Right cardiac atrium (tissue), 5 donors: ENCODE measurements around the gene ADAMTS6. TPM values are rescaled to one million over a fixed set of nuclear protein-coding genes. Genes with fewer than 3 reads are reported as not detected.

Source experiments
- ATAC-seq, 2 donors: fragments of 200-7000 bp; cut with Tn5 transposase; one replicate each; pipeline versions ENCODE4 v1.8.0 to v1.9.1; 2020; ENCODE audit warnings: moderate library complexity in 2 of 2, mild to moderate bottlenecking in 1 of 2
- DNase-seq, 3 donors: peaks; one replicate each; pipeline ENCODE4 v3.0.0-alpha.2; 2020
- H3K27ac ChIP-seq: one replicate; pipeline ENCODE4 v1.5.1; 2013; ENCODE audit warnings: mild to moderate bottlenecking, low read length, control low read depth, moderate library complexity
- H3K27me3 ChIP-seq: one replicate; pipeline ENCODE4 v1.6.1; 2013; ENCODE audit not compliant: control insufficient read depth, insufficient read depth
- H3K4me1 ChIP-seq: one replicate; pipeline ENCODE4 v1.6.1; 2013; ENCODE audit warnings: low read length; ENCODE audit not compliant: control insufficient read depth, insufficient read depth
- H3K4me3 ChIP-seq: one replicate; pipeline ENCODE4 v1.5.1; 2013; ENCODE audit warnings: low read length, control low read depth
- H3K9me3 ChIP-seq: one replicate; pipeline ENCODE4 v1.6.1; 2013; ENCODE audit warnings: low read length; ENCODE audit not compliant: control insufficient read depth
- WGBS: extraction: QIAGEN DNeasy Blood & Tissue Kit; methylation state at CpG from one replicate; pipeline ENCODE4 v1.1.7; 2013; 5-methylcytosine and 5-hydroxymethylcytosine counted together
- intact Hi-C, 4 donors: fragments of 100-400 bp; cut with DNase I; formaldehyde crosslinking; loops; one replicate each; pipeline versions ENCODE4 v1.11.0 to v1.14.0; 2022 to 2023
- polyA plus RNA-seq: library from polyadenylated mRNA; stranded (reverse); fragments of 200-250 nt; gene quantifications from one replicate; pipeline ENCODE4 v1.2.3, GENCODE V29; 2013
- total RNA-seq, 4 donors: library from RNA; stranded (reverse); fragmentation: NEBNext Ultra II Directional; extraction: Animal tissue kit (Norgen Biotek cat#: 25700); gene quantifications; one replicate each; pipeline ENCODE4 v1.2.1, GENCODE V29; 2021
- donor health status: healthy with polysubstance abuse.
- donor health status: DM: no; HTN: yes; CAD: no.
- donor health status: DM: no; HTN: no; CAD: no.
- donor health status: DM: no; HTN: yes; CAD: no; lungs with severe emphysema.
- donor health status: DM: yes; HTN: yes; CAD: no.

Gene ADAMTS6
- total and polyA plus RNA-seq, 5 donors, result 0.29 to 1.8 (median 1.1) TPM

DNA sequence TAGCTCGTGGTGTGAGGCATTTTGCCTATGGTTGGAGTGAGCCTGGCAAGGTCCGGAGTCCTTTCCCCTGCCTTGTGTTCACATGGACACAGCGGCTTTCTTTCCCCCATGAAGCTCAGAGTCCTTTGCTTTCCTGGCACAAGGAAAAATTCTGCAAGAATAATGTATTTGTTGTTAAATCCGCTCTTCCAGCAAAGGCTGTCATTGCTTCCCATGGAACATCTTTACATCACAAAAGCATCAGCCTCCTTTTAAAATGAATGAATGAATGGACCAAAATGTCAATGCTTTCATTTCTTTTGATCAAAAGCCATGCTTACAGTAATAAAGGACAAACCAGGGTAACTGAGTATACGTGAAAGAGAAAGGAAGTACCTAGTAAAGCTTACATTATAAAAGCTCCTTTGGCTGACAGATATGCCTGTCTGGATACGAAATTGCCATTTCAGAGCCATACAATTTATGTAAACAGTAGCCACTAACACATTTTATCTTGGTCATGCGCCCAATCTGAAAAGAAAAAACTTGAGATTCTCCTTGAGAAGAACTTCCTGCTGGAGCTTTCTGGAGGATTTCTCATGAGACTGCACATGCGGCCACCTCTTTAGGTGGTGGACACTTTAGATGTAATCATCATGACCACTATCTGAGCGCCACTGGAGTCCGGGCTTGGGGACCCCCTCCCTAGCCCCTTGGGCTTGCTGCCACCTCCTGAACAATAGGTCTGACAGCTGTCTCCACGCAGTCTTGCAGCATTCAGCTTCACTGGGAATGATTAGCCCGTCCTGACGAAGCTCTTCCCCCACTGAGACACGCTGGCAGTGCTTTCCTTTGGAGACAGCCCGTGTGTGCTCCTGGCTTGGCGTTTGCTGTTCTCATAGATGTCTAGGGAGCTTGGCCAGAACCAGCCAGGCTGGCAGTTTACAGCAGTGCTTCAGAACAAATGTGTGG is 355.9 kb downstream of the ADAMTS6 start:
- H3K27me3 ChIP-seq, result no peaks in the 10 kb centered on the region
- H3K4me3 ChIP-seq, result no peak overlapping the region
- intact Hi-C loops, result no loop called here
- H3K27ac ChIP-seq, result no peak overlapping the region
- 39% methylated on average over 16 of the region's 16 CpGs for WGBS
- peaks cover 1% of the 10 kb centered on the region for H3K4me1 ChIP-seq
- DNase-seq (peak in 2 of 3 donors; percentile 23 to 52), ATAC-seq (peak; percentile 50 to 54)
- H3K9me3 ChIP-seq, result no peaks in the 10 kb centered on the region

DNA sequence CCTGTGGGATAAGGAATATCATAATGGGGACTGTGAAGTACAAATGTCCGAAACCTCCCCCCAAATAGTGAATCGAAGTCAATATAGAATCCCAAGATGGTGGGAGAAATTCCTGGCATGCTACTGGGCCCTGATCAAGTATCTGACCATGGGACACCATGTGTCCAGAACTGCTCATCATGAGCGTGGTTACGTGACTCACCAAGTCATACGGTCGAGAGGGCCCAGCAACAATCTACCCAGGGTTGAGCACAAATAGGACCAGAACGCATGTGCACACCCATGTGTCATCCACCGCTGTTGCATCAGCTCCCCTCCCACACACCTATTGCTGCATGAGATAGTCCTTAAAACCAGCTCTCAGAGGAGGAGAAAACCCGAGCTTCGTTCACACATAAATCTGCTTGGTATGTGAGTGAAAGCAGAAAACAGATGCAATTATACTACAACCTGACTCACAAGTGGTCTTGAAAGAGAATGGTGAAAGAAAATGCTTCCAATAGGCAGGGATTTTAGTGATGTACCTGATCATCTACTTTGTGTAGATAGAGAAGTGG is 359.8 kb downstream of the ADAMTS6 start:
- Histone ChIP-seq H3K9me3 (no peaks in the 10 kb centered on the region), H3K4me3 (no peak overlapping the region), H3K27ac (no peak overlapping the region), H3K4me1 (peaks cover 1% of the 10 kb centered on the region), H3K27me3 (no peaks in the 10 kb centered on the region)
- WGBS, result 95% methylated on average over 10 of the region's 10 CpGs
- DNase-seq (no peak), ATAC-seq (no peak)
- intact Hi-C loops, result no loop called here

DNA sequence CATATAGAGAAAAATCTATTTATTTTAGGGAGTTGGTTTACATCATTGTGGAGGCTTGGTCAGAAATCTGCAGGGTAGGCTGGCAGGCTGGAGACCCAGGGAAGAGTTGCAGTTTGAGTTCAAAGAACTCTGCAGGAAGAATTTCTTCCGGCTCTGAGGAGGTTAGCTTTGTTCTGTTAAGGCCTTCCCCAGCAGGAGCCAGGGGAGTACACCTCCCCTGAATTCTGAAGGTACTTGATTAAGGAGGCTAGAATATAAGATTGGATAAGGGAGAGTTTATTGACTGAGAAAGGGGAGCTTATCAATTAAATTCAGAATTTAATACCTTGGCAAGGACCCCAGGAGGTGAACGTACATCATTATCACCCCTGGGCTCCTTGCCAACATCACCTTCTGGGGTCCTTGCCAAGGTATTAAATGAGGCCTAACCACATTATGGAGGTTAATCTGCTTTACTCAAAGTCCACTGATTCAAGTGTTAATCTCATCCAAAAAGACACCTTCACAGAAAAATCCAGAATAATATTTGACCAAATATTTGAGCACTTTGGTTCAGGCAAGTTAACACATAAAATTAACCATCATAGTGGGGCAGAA is 361.3 kb downstream of the ADAMTS6 start:
- no peaks in the 10 kb centered on the region for H3K9me3 ChIP-seq
- WGBS, result 46% methylated on average over 2 of the region's 2 CpGs
- H3K4me1 ChIP-seq, result no peaks in the 10 kb centered on the region
- DNase-seq (no peak), ATAC-seq (no peak)
- no peaks in the 10 kb centered on the region for H3K27me3 ChIP-seq
- no peak overlapping the region for H3K4me3 ChIP-seq
- H3K27ac ChIP-seq, result no peak overlapping the region
- intact Hi-C loops, result no loop called here

DNA sequence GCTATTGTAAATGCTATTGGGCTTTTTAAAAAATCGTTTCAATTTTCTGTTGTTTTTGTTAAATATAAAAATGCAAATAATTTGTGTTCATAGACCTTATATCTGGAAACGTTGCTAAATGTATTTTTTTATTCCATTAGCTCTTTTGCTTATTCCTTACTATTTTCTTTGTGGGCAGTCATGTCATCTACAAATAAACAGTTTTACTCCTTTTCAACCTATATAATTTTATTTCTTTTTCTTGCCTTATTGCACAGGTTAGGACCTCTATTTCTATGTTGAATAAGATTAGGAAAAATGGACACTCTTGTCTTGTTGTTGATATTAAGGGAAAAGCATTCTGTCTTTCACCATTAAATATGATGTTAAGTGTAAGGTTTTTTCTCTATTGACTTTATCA is 364.2 kb downstream of the ADAMTS6 start:
- intact Hi-C loops, result no loop called here
- Histone ChIP-seq H3K4me1 (no peaks in the 10 kb centered on the region), H3K4me3 (no peak overlapping the region), H3K9me3 (no peaks in the 10 kb centered on the region), H3K27me3 (no peaks in the 10 kb centered on the region), H3K27ac (no peak overlapping the region)
- DNase-seq (no peak), ATAC-seq (no peak)
- WGBS, result 78% methylated on average over 2 of the region's 2 CpGs

DNA sequence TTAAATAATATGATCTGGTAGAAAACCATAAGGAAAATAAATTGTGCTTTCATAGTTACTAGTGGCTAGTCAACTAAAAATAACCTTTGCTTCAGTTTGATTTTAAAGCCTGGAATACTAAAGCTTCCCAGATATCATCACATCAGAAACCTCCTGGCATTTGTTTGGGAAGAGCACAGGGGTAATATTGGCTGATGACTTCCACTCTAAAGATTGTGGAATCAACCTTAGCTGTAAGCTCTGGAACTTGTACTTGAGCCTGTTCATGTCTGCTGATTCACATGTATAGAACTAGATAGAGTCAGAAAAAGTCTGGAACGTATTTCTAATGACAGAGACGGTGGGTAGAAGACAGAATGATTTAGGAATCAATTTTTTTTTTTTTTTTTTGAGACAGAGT is 367.9 kb downstream of the ADAMTS6 start:
- Histone ChIP-seq H3K4me1 (no peaks in the 10 kb centered on the region), H3K27me3 (no peaks in the 10 kb centered on the region), H3K27ac (no peak overlapping the region), H3K4me3 (no peak overlapping the region), H3K9me3 (no peaks in the 10 kb centered on the region)
- WGBS, result 79% methylated on average over 2 of the region's 2 CpGs
- intact Hi-C loops, result no loop called here
- no peak for DNase-seq
- no peak for ATAC-seq

DNA sequence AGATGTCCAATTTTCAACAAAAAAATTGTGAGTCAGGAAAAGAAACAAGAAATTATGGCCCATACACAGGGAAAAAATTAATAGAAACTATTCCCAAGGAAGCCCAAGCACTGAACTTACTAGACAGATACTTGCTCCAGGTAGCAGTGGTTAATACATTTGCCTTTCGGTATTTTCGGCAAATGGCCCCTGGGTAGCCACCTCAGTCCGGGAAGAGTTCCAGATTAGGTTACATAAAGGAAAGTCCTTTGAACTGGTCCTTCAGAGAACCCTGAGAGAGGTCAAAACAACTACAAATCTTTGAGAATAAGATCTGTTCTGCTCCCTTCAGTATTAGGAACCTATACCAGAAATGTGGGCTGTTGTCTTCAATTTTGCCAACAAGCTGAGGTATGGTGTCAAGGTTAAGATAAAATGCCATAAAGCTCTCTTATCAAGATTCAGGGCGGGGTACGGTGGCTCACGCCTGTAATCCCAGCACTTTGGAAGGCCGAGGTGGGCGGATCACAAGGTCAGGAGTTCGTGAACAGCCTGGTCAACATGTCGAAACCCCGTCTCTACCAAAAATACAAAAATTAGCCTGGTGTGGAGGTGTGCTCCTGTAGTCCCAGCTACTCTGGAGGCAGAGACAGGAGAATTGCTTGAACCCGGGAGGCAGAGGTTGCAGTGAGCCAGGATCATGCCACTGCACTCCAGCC is 369.6 kb downstream of the ADAMTS6 start:
- H3K9me3 ChIP-seq, result no peaks in the 10 kb centered on the region
- H3K4me1 ChIP-seq, result no peaks in the 10 kb centered on the region
- intact Hi-C loops, result no loop called here
- whole genome bisulfite sequencing, result 89% methylated on average over 12 of the region's 12 CpGs
- DNase-seq, result no peak
- no peak overlapping the region for H3K4me3 ChIP-seq
- ATAC-seq, result no peak
- H3K27me3 ChIP-seq, result no peaks in the 10 kb centered on the region
- H3K27ac ChIP-seq, result no peak overlapping the region

DNA sequence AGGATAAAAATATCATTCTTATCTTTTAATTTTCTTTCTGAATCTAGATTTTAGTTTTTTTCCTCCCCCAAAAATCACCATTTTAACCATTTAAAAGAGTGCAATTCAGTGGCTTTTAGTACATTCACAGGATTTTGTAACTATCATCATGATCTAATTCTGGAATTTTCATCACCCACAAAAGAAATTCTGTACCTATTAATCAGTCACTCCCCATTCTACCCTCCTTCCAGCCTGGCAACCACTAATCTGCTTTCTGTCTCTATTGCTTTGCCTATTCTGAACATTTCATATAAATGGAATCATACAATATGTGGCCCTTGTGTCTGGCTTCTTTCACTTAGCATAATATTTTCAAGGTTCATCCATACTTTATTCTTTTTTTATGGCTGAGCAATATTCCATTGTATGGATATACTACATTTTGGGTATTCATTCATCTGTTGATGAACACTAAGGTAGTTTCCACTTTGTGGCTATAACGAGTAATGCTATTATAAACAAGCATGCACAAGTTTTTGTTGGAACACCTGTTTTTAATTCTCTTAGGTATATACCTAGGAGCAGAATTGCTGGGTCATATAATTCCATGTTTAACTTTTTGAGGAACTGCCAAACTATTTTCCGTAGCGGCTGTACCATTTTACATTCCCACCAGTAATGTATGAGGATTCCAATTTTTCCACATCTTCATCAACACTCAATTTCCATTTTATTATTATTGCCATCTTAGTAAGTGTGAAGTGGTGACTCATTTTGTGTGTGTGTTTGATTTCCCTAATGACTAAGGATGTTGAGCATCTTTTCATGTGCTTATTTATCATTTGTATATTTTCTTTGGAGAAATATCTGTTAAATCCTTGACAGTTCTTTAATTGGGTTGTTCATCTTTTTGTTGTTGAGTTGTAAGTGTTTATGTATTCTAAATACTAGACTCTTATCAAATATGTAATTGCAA is 372.7 kb downstream of the ADAMTS6 start:
- DNase-seq, result no peak
- ATAC-seq, result no peak
- H3K4me3 ChIP-seq, result no peak overlapping the region
- no peaks in the 10 kb centered on the region for H3K27me3 ChIP-seq
- intact Hi-C loops, result loop anchor here in 3 of 4 donors (10.0 kb wide), 4 partner anchors 74 to 376 kb away; partner anchors contain the start of gene ADAMTS6 (in 1 of the 3)
- H3K27ac ChIP-seq, result no peak overlapping the region
- no peaks in the 10 kb centered on the region for H3K4me1 ChIP-seq
- WGBS, result 80% methylated on average over 3 of the region's 3 CpGs
- H3K9me3 ChIP-seq, result no peaks in the 10 kb centered on the region

DNA sequence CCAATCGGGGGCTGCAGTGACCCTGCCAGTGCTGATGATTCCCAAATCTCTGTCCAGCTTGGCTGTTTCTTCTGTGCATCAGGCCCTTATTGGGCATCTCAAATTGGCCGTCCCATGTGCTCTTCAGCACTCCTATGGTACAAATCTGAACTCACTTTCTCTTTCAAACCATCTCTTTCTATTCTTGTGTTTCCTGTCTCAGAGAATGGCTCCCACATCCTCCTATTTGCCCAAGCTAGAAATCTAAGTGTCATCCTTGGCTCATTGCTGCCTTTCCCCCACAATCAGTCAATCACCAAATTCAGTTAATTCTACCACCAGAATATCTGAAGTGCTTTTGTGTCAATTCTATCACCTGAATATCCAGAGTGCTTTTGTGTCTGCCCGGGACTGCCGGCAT is 376.4 kb downstream of the ADAMTS6 start:
- no peaks in the 10 kb centered on the region for H3K27me3 ChIP-seq
- no peak overlapping the region for H3K27ac ChIP-seq
- no peaks in the 10 kb centered on the region for H3K9me3 ChIP-seq
- H3K4me1 ChIP-seq, result peaks cover 2% of the 10 kb centered on the region
- intact Hi-C loops, result loop anchor here in 3 of 4 donors (10.0 kb wide), 4 partner anchors 70 to 380 kb away; partner anchors contain the start of gene ADAMTS6 (in 1 of the 3)
- ATAC-seq (no peak), DNase-seq (no peak)
- no peak overlapping the region for H3K4me3 ChIP-seq
- WGBS, result 92% methylated on average over 4 of the region's 4 CpGs

DNA sequence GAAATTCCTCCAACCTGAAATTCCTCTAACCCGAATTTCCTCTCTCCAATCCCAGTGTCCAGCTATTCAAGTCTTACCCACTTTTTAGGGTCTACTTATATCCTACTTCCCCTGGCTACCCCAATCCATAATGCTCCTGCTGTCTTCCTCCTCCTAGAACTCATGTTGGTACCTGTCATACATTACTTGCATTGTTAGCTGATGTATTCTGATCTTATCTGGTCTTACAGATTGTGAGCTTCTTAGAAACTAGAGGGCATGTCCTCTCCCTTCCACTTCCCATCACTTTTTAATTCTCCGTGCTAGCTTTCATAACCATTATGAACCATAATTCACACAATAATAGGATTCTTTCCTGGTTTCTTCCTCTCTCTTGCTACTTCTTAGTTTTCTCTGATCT is 376.9 kb downstream of the ADAMTS6 start:
- no peak overlapping the region for H3K4me3 ChIP-seq
- no peak overlapping the region for H3K27ac ChIP-seq
- no peaks in the 10 kb centered on the region for H3K9me3 ChIP-seq
- ATAC-seq (no peak), DNase-seq (no peak)
- intact Hi-C loops, result loop anchor here (5.0 to 10.0 kb wide), 5 partner anchors 70 to 380 kb away; partner anchors contain the start of gene ADAMTS6 (in 3 of the 4)
- WGBS, result 75% methylated on average over 2 of the region's 2 CpGs
- H3K27me3 ChIP-seq, result no peaks in the 10 kb centered on the region
- H3K4me1 ChIP-seq, result peaks cover 2% of the 10 kb centered on the region
